Calu3 (cell line): Measurements from ENCODE around the gene SETD4. TPM values are rescaled to one million over a fixed set of nuclear protein-coding genes. Genes with fewer than 3 reads are reported as not detected.

Source experiments
- BruUV-seq: library from RNA; stranded (reverse); fragments of 400-500 nt; replicated peaks from 2 replicates; lab custom pipeline; 2021; lab: Mats Ljungman, UMichigan
- CTCF ChIA-PET: fragments of 300-600 bp; sonication (Branson Sonifier 250); formaldehyde crosslinking; loops from one replicate; lab custom pipeline; 2022; ENCODE audit warnings: antibody characterized with exemption; lab: Charles Lee
- DNase-seq: peaks from one replicate; pipeline ENCODE4 v3.0.0; 2022
- H3K27ac Mint-ChIP-seq: one replicate; pipeline ENCODE4 v1.8.0; 2022; ENCODE audit warnings: mixed read lengths; ENCODE audit not compliant: unreplicated experiment
- H3K27me3 Mint-ChIP-seq: one replicate; pipeline ENCODE4 v1.8.0; 2022; ENCODE audit warnings: mixed read lengths; ENCODE audit not compliant: unreplicated experiment
- H3K36me3 Mint-ChIP-seq: one replicate; pipeline ENCODE4 v1.8.0; 2022; ENCODE audit warnings: mild to moderate bottlenecking, moderate library complexity, mixed read lengths; ENCODE audit not compliant: insufficient read depth, unreplicated experiment
- H3K4me1 Mint-ChIP-seq: one replicate; pipeline ENCODE4 v1.8.0; 2022; ENCODE audit warnings: mild to moderate bottlenecking, low read depth, mixed read lengths; ENCODE audit not compliant: unreplicated experiment
- H3K4me3 Mint-ChIP-seq: one replicate; pipeline ENCODE4 v1.8.0; 2022; ENCODE audit warnings: mild to moderate bottlenecking, low read depth, moderate library complexity, mixed read lengths; ENCODE audit not compliant: unreplicated experiment
- H3K9me3 Mint-ChIP-seq: one replicate; pipeline ENCODE4 v1.8.0; 2022; ENCODE audit warnings: low read depth, mixed read lengths; ENCODE audit not compliant: unreplicated experiment
- intact Hi-C: fragments of 100-400 bp; cut with micrococcal nuclease; formaldehyde crosslinking; loops from one replicate; pipeline ENCODE4 v1.10.0; 2022; ENCODE audit not compliant: unreplicated experiment
- total RNA-seq: library from RNA; stranded (reverse); gene quantifications from 2 replicates; pipeline ENCODE4 v1.2.3, GENCODE V29; 2022
- TF ChIP-seq, protein P1 (sequence below): fragments of 200-600 bp; IDR thresholded peaks from one replicate; pipeline ENCODE4 v1.8.0; 2022; ENCODE audit warnings: antibody characterized with exemption; ENCODE audit not compliant: unreplicated experiment

The SETD4 gene
- total RNA-seq, 1 experiment from 2014 or later = 24.7 TPM

DNA sequence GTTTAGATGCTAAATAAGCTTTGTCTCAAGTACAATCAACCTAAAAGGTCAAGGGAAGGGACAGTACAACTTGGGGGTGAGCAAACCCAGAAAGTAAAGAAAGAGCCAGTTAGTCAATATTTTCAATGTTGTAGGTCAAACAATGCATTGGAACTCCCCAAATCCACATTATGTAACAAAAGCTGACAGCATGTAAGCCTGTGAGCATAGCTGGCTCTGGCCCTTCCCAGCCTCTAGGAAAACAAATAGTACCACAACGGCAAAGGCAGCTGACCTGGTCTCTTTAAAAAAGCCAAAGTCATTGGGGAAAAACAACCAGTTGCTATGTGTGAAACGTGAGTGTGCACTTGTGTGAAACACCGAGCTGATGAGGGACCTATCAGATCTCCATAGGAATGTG, 12.9 kb upstream of the SETD4 start:
- Mint-ChIP-seq H3K27me3 (no peaks in the 10 kb centered on the region), H3K9me3 (peaks cover 3% of the 10 kb centered on the region), H3K4me3 (no peak overlapping the region), H3K4me1 (peaks cover 21% of the 10 kb centered on the region), H3K27ac (no peak overlapping the region), H3K36me3 (peaks cover 23% of the 10 kb centered on the region)
- intact Hi-C loops = no loop called here
- BruUV-seq = no TSS peak
- no peak for DNase-seq
- CTCF ChIA-PET = no interaction called here
- TF ChIP-seq, protein P1, sequence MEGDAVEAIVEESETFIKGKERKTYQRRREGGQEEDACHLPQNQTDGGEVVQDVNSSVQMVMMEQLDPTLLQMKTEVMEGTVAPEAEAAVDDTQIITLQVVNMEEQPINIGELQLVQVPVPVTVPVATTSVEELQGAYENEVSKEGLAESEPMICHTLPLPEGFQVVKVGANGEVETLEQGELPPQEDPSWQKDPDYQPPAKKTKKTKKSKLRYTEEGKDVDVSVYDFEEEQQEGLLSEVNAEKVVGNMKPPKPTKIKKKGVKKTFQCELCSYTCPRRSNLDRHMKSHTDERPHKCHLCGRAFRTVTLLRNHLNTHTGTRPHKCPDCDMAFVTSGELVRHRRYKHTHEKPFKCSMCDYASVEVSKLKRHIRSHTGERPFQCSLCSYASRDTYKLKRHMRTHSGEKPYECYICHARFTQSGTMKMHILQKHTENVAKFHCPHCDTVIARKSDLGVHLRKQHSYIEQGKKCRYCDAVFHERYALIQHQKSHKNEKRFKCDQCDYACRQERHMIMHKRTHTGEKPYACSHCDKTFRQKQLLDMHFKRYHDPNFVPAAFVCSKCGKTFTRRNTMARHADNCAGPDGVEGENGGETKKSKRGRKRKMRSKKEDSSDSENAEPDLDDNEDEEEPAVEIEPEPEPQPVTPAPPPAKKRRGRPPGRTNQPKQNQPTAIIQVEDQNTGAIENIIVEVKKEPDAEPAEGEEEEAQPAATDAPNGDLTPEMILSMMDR = no peak

DNA sequence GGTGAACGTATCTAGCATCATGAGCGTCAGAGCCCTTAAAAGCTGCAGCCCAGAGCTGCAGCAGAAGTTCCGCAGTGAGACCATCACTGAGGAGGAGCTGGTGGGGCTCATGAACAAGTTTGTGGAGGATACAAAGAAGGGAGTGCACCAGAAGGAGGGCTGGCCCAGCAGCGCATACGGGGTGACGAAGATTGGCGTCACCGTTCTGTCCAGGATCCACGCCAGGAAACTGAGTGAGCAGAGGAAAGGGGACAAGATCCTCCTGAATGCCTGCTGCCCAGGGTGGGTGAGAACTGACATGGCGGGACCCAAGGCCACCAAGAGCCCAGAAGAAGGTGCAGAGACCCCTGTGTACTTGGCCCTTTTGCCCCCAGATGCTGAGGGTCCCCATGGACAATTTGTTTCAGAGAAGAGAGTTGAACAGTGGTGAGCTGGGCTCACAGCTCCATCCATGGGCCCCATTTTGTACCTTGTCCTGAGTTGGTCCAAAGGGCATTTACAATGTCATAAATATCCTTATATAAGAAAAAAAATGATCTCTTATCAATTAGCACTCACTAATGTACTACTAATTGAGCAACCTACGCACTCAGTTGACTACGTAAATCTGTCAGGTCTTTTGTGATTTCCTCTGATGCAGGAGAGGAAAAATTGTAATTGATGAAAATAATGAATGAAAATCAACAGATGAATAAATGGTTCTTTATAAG, 12.3 kb upstream of the SETD4 start:
- no peak for DNase-seq
- Mint-ChIP-seq H3K4me1 (peaks cover 21% of the 10 kb centered on the region), H3K36me3 (peaks cover 23% of the 10 kb centered on the region), H3K9me3 (peaks cover 3% of the 10 kb centered on the region), H3K27ac (no peak overlapping the region), H3K27me3 (no peaks in the 10 kb centered on the region), H3K4me3 (no peak overlapping the region)
- no TSS peak for BruUV-seq
- CTCF ChIA-PET = no interaction called here
- intact Hi-C loops = no loop called here
- TF ChIP-seq, protein P1 = no peak

DNA sequence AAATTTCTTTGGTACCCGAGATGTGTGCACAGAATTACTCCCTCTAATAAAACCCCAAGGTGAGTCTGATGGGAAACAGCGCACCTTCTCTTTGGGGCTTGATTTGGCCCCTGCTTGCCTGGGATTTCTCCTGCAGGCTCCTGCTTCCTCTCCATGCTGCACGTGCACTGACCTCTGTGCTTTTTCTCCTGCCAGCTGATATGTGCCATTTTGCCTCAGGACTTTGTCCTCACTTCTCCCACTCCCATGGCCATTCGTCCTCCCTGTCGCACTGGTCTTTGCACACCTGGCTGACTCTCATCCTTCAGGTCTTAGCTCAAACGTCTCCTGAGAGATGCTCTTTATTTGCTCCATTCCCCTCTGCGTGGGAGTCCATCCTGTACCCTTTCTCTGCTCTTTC, 10.7 kb upstream of the SETD4 start:
- Mint-ChIP-seq H3K4me3 (peak overlapping the region; percentile 93), H3K4me1 (peaks cover 21% of the 10 kb centered on the region), H3K36me3 (peaks cover 23% of the 10 kb centered on the region), H3K27ac (no peak overlapping the region), H3K27me3 (no peaks in the 10 kb centered on the region), H3K9me3 (peaks cover 3% of the 10 kb centered on the region)
- CTCF ChIA-PET = no interaction called here
- intact Hi-C loops = no loop called here
- BruUV-seq = no TSS peak
- DNase-seq = no peak
- TF ChIP-seq, protein P1 = no peak

DNA sequence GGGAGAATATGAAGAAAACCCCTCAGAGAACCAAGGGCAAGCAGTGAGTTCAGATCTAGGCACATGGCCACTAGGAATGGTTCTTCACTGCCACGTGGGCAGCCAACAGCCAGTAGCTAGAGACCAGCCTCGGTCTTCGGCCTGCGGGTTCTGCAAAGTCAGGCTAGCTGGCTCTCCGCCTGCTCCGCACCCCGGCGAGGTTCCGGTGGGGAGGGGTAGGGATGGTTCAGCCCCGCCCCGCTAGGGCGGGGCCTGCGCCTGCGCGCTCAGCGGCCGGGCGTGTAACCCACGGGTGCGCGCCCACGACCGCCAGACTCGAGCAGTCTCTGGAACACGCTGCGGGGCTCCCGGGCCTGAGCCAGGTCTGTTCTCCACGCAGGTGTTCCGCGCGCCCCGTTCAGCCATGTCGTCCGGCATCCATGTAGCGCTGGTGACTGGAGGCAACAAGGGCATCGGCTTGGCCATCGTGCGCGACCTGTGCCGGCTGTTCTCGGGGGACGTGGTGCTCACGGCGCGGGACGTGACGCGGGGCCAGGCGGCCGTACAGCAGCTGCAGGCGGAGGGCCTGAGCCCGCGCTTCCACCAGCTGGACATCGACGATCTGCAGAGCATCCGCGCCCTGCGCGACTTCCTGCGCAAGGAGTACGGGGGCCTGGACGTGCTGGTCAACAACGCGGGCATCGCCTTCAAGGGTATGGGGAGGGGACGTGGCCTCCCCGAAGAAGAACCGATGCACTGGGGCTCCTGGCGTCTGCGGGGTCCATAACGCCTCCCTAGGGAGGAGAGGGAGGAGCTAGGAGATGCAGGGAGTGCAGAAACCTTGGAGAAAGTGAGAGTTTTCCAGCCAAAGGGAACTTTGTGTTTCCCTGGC, 9.6 kb upstream of the SETD4 start, which contains the start of gene CBR1:
Gene CBR1 (plus strand): TSS at position 312 of the 871 bp plus-strand sequence. CDS start 92 bp downstream, at position 404.
- peak; percentile 87 for DNase-seq
- CTCF ChIA-PET = interaction anchor here (0.9 kb wide), 1 partner anchor 10 kb away, joined by 3 read pairs; the partner anchor contains the start of gene SETD4
- Mint-ChIP-seq H3K4me1 (peaks cover 28% of the 10 kb centered on the region), H3K27ac (peak within 1 kb of the TSS; percentile 56), H3K36me3 (peaks cover 23% of the 10 kb centered on the region), H3K27me3 (no peaks in the 10 kb centered on the region), H3K9me3 (peaks cover 3% of the 10 kb centered on the region), H3K4me3 (peak within 1 kb of the TSS; percentile 93)
- TF ChIP-seq, protein P1 = no peak
- BruUV-seq = TSS peak; percentile 72
- intact Hi-C loops = no loop called here
